HepG2 (cell line): ENCODE results near the gene CIROP. TPM values are rescaled to one million over a fixed set of nuclear protein-coding genes. Genes with fewer than 3 reads are reported as not detected.

ENCODE experiments used
- ATAD3A ChIP-seq: sonication (generic); formaldehyde crosslinking; IDR thresholded peaks from 2 replicates; pipeline ENCODE4 v1.4.0; 2020; ENCODE audit warnings: missing genetic modification reagents
- CEBPG ChIP-seq: IDR thresholded peaks from 2 replicates; pipeline ENCODE4 v1.6.1; 2016
- HCFC1 ChIP-seq: fragments of 150-350 bp; IDR thresholded peaks from 2 replicates; pipeline ENCODE4 v1.6.1; 2014; ENCODE audit warnings: low read depth, low read length
- MATR3 ChIP-seq: sonication (generic); formaldehyde crosslinking; IDR thresholded peaks from 2 replicates; pipeline ENCODE4 v1.4.0; 2020; ENCODE audit warnings: missing genetic modification reagents
- NONO ChIP-seq, 2 experiments: fragments of 450-650 bp in 1 of 2; sonication (generic) in 1 of 2; formaldehyde crosslinking in 1 of 2; IDR thresholded peaks in 1 of 2; conservative IDR thresholded peaks in 1 of 2; 2 replicates each; pipeline versions ENCODE4 v1.6.1 to v1.8.0; 2017 to 2022; ENCODE audit warnings: mild to moderate bottlenecking in 1 of 2, missing genetic modification reagents in 1 of 2, moderate library complexity in 1 of 2
- NR2F6 ChIP-seq, 2 experiments: IDR thresholded peaks; 2 replicates each; pipeline ENCODE4 v1.6.1; 2016; ENCODE audit warnings: antibody characterized with exemption in 1 of 2, mild to moderate bottlenecking in 1 of 2
- RXRA ChIP-seq: sonication (generic); formaldehyde crosslinking; IDR thresholded peaks from 2 replicates; pipeline ENCODE4 v1.5.1; 2020; ENCODE audit warnings: missing genetic modification reagents
- SIX1 ChIP-seq: sonication (generic); formaldehyde crosslinking; IDR thresholded peaks from 2 replicates; pipeline ENCODE4 v1.4.0; 2020; ENCODE audit warnings: missing genetic modification reagents, borderline replicate concordance
- ZNF207 ChIP-seq: fragments of 450-650 bp; IDR thresholded peaks from 2 replicates; pipeline ENCODE4 v1.6.1; 2016; ENCODE audit warnings: antibody characterized with exemption, borderline replicate concordance
- ZNF761 ChIP-seq: sonication (generic); formaldehyde crosslinking; conservative IDR thresholded peaks from 2 replicates; pipeline ENCODE4 v1.4.0; 2020; ENCODE audit warnings: mild to moderate bottlenecking, missing genetic modification reagents
- ZNF788 ChIP-seq: sonication (generic); formaldehyde crosslinking; IDR thresholded peaks from 2 replicates; pipeline ENCODE4 v1.5.0; 2020; ENCODE audit warnings: mild to moderate bottlenecking, missing genetic modification reagents, borderline replicate concordance
- polyA plus RNA-seq, 8 experiments: library from polyadenylated mRNA; depleted of rRNA in 3 of 8; stranded (reverse) in 7 of 8; unstranded in 1 of 8; fragments of >200 nt; fragmentation: Illumina TruSeq in 4 of 8; extraction: Trizol in 4 of 8; gene quantifications; 2 replicates each; pipeline versions ENCODE4 v1.2.1 to v1.2.3, GENCODE V29; 2011 to 2016; ENCODE audit warnings: low read depth in 4 of 8, missing spikeins in 1 of 8, mixed read lengths in 1 of 8; ENCODE audit not compliant: insufficient read depth in 1 of 8
- total RNA-seq, 5 experiments: library from RNA; depleted of rRNA; stranded (reverse); fragments of >200 nt; fragmentation: Illumina TruSeq; extraction: Trizol; gene quantifications; 2 replicates each; pipeline ENCODE4 v1.2.3, GENCODE V29; 2016; ENCODE audit warnings: low read depth in 1 of 5
- TF ChIP-seq, protein P1 (sequence below): sonication (generic); formaldehyde crosslinking; IDR thresholded peaks from 2 replicates; pipeline ENCODE4 v1.4.0; 2020; ENCODE audit warnings: mild to moderate bottlenecking, missing genetic modification reagents
- TF ChIP-seq, protein P2 (sequence below): sonication (generic); formaldehyde crosslinking; IDR thresholded peaks from 2 replicates; pipeline ENCODE4 v1.5.0; 2020; ENCODE audit warnings: missing genetic modification reagents, mild to moderate bottlenecking, borderline replicate concordance
- TF ChIP-seq, protein P3 (sequence below): sonication (generic); formaldehyde crosslinking; IDR thresholded peaks from 2 replicates; pipeline ENCODE4 v1.4.0; 2020; ENCODE audit warnings: missing genetic modification reagents, borderline replicate concordance
- TF ChIP-seq, protein P4 (sequence below): sonication (generic); formaldehyde crosslinking; IDR thresholded peaks from 2 replicates; pipeline ENCODE4 v1.8.1; 2023; ENCODE audit warnings: mild to moderate bottlenecking, inconsistent platforms, moderate library complexity, missing genetic modification reagents, borderline replicate concordance

The CIROP gene
- total and polyA plus RNA-seq, 2 of the 13 experiments (the other 11 are each of a cell fraction or from before 2014, with no cell fraction given), result 0.07 TPM; not detected in 1

DNA sequence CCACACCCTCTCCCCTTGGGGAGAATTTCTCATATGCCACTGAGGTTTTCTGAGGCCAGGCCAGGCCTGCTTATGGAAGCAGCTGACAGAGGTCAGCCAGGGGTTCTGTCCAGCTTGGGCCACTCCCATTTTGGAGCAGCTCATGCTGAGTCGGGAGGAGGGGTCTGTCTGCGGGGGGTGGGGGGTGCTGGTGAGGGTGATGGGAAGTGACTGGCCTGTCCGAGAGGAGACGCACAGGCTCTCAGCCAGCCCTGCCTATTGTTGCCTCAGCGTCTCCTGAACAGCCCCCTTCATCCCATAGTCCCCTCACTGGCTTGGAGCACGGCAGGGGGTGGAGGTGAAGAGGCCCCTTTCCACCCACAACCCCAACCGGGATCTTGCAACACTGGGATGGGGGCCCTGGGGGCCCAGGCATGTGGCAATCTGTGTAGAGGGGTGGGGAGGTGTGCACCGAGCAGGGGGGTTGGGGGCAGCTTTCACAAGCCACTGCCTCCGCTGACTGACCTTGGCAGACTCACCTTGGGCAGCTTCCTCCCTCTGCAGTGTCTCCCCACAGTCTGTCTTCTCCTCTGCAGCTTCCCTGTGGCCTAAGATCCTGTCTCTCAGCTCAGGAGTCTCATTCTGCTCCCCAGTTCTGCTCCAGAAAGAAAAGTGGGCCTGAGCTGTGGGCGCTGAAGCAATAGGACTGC, 8.8 kb upstream of the CIROP start (continued):
- TF ChIP-seq ZNF761, result no peak
- TF ChIP-seq, protein P1, sequence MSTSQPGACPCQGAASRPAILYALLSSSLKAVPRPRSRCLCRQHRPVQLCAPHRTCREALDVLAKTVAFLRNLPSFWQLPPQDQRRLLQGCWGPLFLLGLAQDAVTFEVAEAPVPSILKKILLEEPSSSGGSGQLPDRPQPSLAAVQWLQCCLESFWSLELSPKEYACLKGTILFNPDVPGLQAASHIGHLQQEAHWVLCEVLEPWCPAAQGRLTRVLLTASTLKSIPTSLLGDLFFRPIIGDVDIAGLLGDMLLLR (CRISPR knock-in tag), result peak; percentile 56; the same call in 1 of the 2 replicates
- no peak for TF ChIP-seq MATR3 (CRISPR knock-in tag)
- 0 out of 2 replicates have a peak, but pooled peaks have one; percentile 9 for TF ChIP-seq NR2F6 (IDR thresholded peaks at IDR 0.05)
- 0 out of 2 replicates have a peak, but pooled peaks have one; percentile 12 for TF ChIP-seq NR2F6 (CRISPR knock-in tag; IDR thresholded peaks at IDR 0.05)
- no peak for TF ChIP-seq NONO (IDR thresholded peaks at IDR 0.05)
- TF ChIP-seq NONO (CRISPR knock-in tag; conservative IDR thresholded peaks at IDR 0.05), result no peak
- TF ChIP-seq, protein P2, sequence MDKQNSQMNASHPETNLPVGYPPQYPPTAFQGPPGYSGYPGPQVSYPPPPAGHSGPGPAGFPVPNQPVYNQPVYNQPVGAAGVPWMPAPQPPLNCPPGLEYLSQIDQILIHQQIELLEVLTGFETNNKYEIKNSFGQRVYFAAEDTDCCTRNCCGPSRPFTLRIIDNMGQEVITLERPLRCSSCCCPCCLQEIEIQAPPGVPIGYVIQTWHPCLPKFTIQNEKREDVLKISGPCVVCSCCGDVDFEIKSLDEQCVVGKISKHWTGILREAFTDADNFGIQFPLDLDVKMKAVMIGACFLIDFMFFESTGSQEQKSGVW (CRISPR knock-in tag), result no peak
- TF ChIP-seq ATAD3A (CRISPR knock-in tag), result no peak
- TF ChIP-seq SIX1 (CRISPR knock-in tag), result no peak
- peak; percentile 37; the same call in 1 of the 2 replicates for TF ChIP-seq CEBPG (CRISPR knock-in tag)
- TF ChIP-seq, protein P3, sequence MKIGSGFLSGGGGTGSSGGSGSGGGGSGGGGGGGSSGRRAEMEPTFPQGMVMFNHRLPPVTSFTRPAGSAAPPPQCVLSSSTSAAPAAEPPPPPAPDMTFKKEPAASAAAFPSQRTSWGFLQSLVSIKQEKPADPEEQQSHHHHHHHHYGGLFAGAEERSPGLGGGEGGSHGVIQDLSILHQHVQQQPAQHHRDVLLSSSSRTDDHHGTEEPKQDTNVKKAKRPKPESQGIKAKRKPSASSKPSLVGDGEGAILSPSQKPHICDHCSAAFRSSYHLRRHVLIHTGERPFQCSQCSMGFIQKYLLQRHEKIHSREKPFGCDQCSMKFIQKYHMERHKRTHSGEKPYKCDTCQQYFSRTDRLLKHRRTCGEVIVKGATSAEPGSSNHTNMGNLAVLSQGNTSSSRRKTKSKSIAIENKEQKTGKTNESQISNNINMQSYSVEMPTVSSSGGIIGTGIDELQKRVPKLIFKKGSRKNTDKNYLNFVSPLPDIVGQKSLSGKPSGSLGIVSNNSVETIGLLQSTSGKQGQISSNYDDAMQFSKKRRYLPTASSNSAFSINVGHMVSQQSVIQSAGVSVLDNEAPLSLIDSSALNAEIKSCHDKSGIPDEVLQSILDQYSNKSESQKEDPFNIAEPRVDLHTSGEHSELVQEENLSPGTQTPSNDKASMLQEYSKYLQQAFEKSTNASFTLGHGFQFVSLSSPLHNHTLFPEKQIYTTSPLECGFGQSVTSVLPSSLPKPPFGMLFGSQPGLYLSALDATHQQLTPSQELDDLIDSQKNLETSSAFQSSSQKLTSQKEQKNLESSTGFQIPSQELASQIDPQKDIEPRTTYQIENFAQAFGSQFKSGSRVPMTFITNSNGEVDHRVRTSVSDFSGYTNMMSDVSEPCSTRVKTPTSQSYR (CRISPR knock-in tag), result peak; percentile 38; the same call in 1 of the 2 replicates
- TF ChIP-seq ZNF788 (CRISPR knock-in tag), result 0 out of 2 replicates have a peak, but pooled peaks have one; percentile 9
- TF ChIP-seq RXRA, result peak; percentile 47; the same call in 1 of the 2 replicates
- no peak for TF ChIP-seq HCFC1
- no peak for TF ChIP-seq ZNF207
- TF ChIP-seq, protein P4, sequence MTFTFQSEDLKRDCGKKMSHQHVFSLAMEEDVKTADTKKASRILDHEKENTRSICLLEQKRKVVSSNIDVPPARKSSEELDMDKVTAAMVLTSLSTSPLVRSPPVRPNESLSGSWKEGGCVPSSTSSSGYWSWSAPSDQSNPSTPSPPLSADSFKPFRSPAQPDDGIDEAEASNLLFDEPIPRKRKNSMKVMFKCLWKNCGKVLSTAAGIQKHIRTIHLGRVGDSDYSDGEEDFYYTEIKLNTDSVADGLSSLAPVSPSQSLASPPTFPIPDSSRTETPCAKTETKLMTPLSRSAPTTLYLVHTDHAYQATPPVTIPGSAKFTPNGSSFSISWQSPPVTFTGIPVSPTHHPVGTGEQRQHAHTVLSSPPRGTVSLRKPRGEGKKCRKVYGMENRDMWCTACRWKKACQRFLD (CRISPR knock-in tag), result no peak
